HepG2 (cell line): ENCODE data around the gene FCAMR. TPM values are rescaled to one million over a fixed set of nuclear protein-coding genes. Genes with fewer than 3 reads are reported as not detected.

Experiments
- ATAC-seq: fragments of 200-7000 bp; cut with Tn5 transposase; 3 replicates; pipeline ENCODE4 v1.9.1; 2020; ENCODE audit warnings: mild to moderate bottlenecking, moderate library complexity
- BruUV-seq: library from RNA; stranded (reverse); fragments of 400-500 nt; replicated peaks from 2 replicates; lab custom pipeline; 2021; lab: Mats Ljungman, UMichigan
- CTCF ChIA-PET: fragments of 300-600 bp; formaldehyde crosslinking; extraction: SDS; loops from one replicate; lab custom pipeline; 2021; ENCODE audit warnings: low total read pairs, inconsistent platforms, low intra/inter-chr PET ratio; lab: Yijun Ruan, JAX
- POLR2A ChIA-PET: fragments of 350-600 bp; sonication (Branson Sonifier 250); formaldehyde crosslinking; loops from one replicate; lab custom pipeline; 2020; ENCODE audit warnings: antibody characterized with exemption, inconsistent platforms; lab: Yijun Ruan, JAX
- DNase-seq: peaks from one replicate; pipeline ENCODE4 v3.0.0-alpha.2; 2015; ENCODE audit warnings: low spot score
- FAIRE-seq: peaks from 3 replicates; lab custom pipeline; 2011; peaks lifted over from hg19 to GRCh38; lab: Jason Lieb, UNC
- H2AFZ ChIP-seq: one replicate; pipeline ENCODE4 v1.6.1; 2011; ENCODE audit warnings: low read length, inconsistent platforms
- H3K27ac ChIP-seq: fragments of 300-600 bp; 3 replicates; pipeline ENCODE4 v1.8.0; 2011; ENCODE audit warnings: mixed run types, mild to moderate bottlenecking, mixed read lengths, low read length, inconsistent platforms; ENCODE audit not compliant: insufficient read depth; ENCODE audit errors: extremely low read length
- H3K27me3 ChIP-seq, 2 experiments: fragments of 200-600 bp in 1 of 2; 2 replicates in 1 of 2; 3 replicates in 1 of 2; pipeline versions ENCODE4 v1.6.0 to v1.8.0; 2011; ENCODE audit warnings: low read length in 2 of 2, mild to moderate bottlenecking in 2 of 2, moderate library complexity in 2 of 2, inconsistent platforms in 1 of 2; ENCODE audit not compliant: insufficient read depth in 2 of 2, control insufficient read depth in 1 of 2
- H3K36me3 ChIP-seq, 2 experiments: fragments of 200-600 bp in 1 of 2; replicated peaks in 1 of 2; 2 replicates in 1 of 2; 3 replicates in 1 of 2; pipeline versions ENCODE4 v1.5.1 to v1.8.0; 2011; ENCODE audit warnings: low read length in 2 of 2, inconsistent platforms in 1 of 2; ENCODE audit not compliant: insufficient read depth in 2 of 2, control insufficient read depth in 1 of 2
- H3K4me1 ChIP-seq: 2 replicates; pipeline ENCODE4 v1.5.1; 2012; ENCODE audit warnings: low read length, inconsistent platforms; ENCODE audit not compliant: insufficient read depth
- H3K4me2 ChIP-seq: 2 replicates; pipeline ENCODE4 v1.6.0; 2011; ENCODE audit warnings: low read depth, low read length, inconsistent platforms
- H3K4me3 ChIP-seq, 3 experiments: fragments of 200-600 bp in 1 of 3; sonication (generic), shearing (Covaris generic) in 1 of 3; replicated peaks in 1 of 3; 2 replicates each; pipeline ENCODE4 v1.5.1; 2011 to 2016; ENCODE audit warnings: low read length in 3 of 3, inconsistent platforms in 2 of 3, low read depth in 2 of 3, mild to moderate bottlenecking in 2 of 3, control low read depth in 1 of 3, mixed read lengths in 1 of 3; ENCODE audit not compliant: insufficient read depth in 1 of 3
- H3K79me2 ChIP-seq: one replicate; pipeline ENCODE4 v1.6.1; 2011; ENCODE audit warnings: low read length, inconsistent platforms; ENCODE audit not compliant: insufficient read depth
- H3K9ac ChIP-seq: 2 replicates; pipeline ENCODE4 v1.6.0; 2011; ENCODE audit warnings: mild to moderate bottlenecking, low read depth, low read length, inconsistent platforms; ENCODE audit not compliant: insufficient read depth
- H3K9me3 ChIP-seq: 2 replicates; pipeline ENCODE4 v1.5.1; 2012; ENCODE audit warnings: mild to moderate bottlenecking, low read length
- H4K20me1 ChIP-seq: 2 replicates; pipeline ENCODE4 v1.6.0; 2011; ENCODE audit warnings: inconsistent platforms, mild to moderate bottlenecking, low read length, moderate library complexity; ENCODE audit not compliant: insufficient read depth
- CHD4 ChIP-seq: fragments of 200-600 bp; sonication (generic); IDR thresholded peaks from 2 replicates; pipeline ENCODE4 v1.7.0; 2017; ENCODE audit warnings: mild to moderate bottlenecking, low read length, borderline replicate concordance
- CREM ChIP-seq, 2 experiments: sonication (generic) in 1 of 2; formaldehyde crosslinking in 1 of 2; IDR thresholded peaks; 2 replicates each; pipeline versions ENCODE4 v1.4.0 to v1.6.1; 2016 to 2020; ENCODE audit warnings: antibody characterized with exemption in 1 of 2, mild to moderate bottlenecking in 1 of 2, missing genetic modification reagents in 1 of 2
- HDAC6 ChIP-seq: fragments of 200-600 bp; sonication (generic); IDR thresholded peaks from 2 replicates; pipeline ENCODE4 v1.7.0; 2017; ENCODE audit warnings: mild to moderate bottlenecking, antibody characterized with exemption, low read length, low read depth
- MIER2 ChIP-seq: IDR thresholded peaks from 2 replicates; pipeline ENCODE4 v1.6.1; 2016; ENCODE audit warnings: missing biosample characterization, missing genetic modification reagents
- NFE2L2 ChIP-seq: fragments of 150-350 bp; IDR thresholded peaks from 2 replicates; pipeline ENCODE4 v1.6.1; 2014; ENCODE audit warnings: low read length
- PHF20 ChIP-seq: sonication (generic); formaldehyde crosslinking; IDR thresholded peaks from 2 replicates; pipeline ENCODE4 v1.5.0; 2020; ENCODE audit warnings: mild to moderate bottlenecking, missing genetic modification reagents
- WIZ ChIP-seq: sonication (generic); formaldehyde crosslinking; IDR thresholded peaks from 2 replicates; pipeline ENCODE4 v1.5.1; 2020; ENCODE audit warnings: mild to moderate bottlenecking, missing genetic modification reagents
- ZNF350 ChIP-seq: sonication (generic); formaldehyde crosslinking; IDR thresholded peaks from 2 replicates; pipeline ENCODE4 v1.4.0; 2020; ENCODE audit warnings: mild to moderate bottlenecking, low read depth, missing genetic modification reagents, borderline replicate concordance
- in situ Hi-C: cut with HindIII; loops from 2 replicates; pipeline ENCODE4 v1.10.0; 2017; ENCODE audit warnings: low pct_unique_long_range_greater_than_20kb; ENCODE audit not compliant: extremely low pct_ligation_motif_present
- intact Hi-C: fragments of 100-400 bp; cut with micrococcal nuclease; formaldehyde crosslinking; loops from one replicate; pipeline ENCODE4 v1.10.0; 2022; ENCODE audit not compliant: unreplicated experiment
- polyA plus RNA-seq, 8 experiments: library from polyadenylated mRNA; depleted of rRNA in 3 of 8; stranded (reverse) in 7 of 8; unstranded in 1 of 8; fragments of >200 nt; fragmentation: Illumina TruSeq in 4 of 8; extraction: Trizol in 4 of 8; gene quantifications; 2 replicates each; pipeline versions ENCODE4 v1.2.1 to v1.2.3, GENCODE V29; 2011 to 2016; ENCODE audit warnings: low read depth in 4 of 8, missing spikeins in 1 of 8, mixed read lengths in 1 of 8; ENCODE audit not compliant: insufficient read depth in 1 of 8
- total RNA-seq, 5 experiments: library from RNA; depleted of rRNA; stranded (reverse); fragments of >200 nt; fragmentation: Illumina TruSeq; extraction: Trizol; gene quantifications; 2 replicates each; pipeline ENCODE4 v1.2.3, GENCODE V29; 2016; ENCODE audit warnings: low read depth in 1 of 5
- TF ChIP-seq, protein P1 (sequence below): sonication (generic); formaldehyde crosslinking; IDR thresholded peaks from 2 replicates; pipeline ENCODE4 v1.8.1; 2022; ENCODE audit warnings: mild to moderate bottlenecking, missing genetic modification reagents
- TF ChIP-seq, protein P2 (sequence below): sonication (generic); formaldehyde crosslinking; IDR thresholded peaks from 2 replicates; pipeline ENCODE4 v1.4.0; 2020; ENCODE audit warnings: missing genetic modification reagents
- TF ChIP-seq, protein P3 (sequence below): sonication (generic); formaldehyde crosslinking; IDR thresholded peaks from 2 replicates; pipeline ENCODE4 v1.4.0; 2020; ENCODE audit warnings: missing genetic modification reagents
- TF ChIP-seq, protein P4 (sequence below): sonication (generic); formaldehyde crosslinking; IDR thresholded peaks from 2 replicates; pipeline ENCODE4 v1.4.0; 2020; ENCODE audit warnings: missing genetic modification reagents, low read depth, mild to moderate bottlenecking, borderline replicate concordance
- TF ChIP-seq, protein P5 (sequence below): sonication (generic); formaldehyde crosslinking; IDR thresholded peaks from 2 replicates; pipeline ENCODE4 v1.4.0; 2020; ENCODE audit warnings: missing genetic modification reagents, borderline replicate concordance

FCAMR gene
- total and polyA plus RNA-seq, 2 of the 13 experiments (the other 11 are each of a cell fraction or from before 2014, with no cell fraction given): not detected

DNA sequence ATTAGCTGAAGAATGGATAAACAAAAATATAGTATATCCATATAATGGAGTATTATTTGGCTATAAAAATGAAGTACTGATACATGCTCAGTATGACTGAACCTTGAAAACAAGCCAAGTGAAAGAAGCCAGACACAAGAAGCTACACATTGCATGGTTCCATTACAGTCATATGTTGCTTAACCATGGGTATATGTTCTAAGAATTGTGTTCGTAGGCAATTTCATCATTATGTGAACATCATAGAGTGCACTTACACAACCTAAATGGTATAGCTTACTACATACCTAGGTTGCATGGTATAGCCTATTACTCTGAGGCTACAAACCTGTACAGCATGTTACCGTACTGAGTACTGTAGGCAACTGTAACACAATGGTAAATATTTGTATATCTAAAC, 28.6 kb upstream of the FCAMR start (continued):
- TF ChIP-seq PHF20 (CRISPR knock-in tag): no peak
- TF ChIP-seq, protein P1, sequence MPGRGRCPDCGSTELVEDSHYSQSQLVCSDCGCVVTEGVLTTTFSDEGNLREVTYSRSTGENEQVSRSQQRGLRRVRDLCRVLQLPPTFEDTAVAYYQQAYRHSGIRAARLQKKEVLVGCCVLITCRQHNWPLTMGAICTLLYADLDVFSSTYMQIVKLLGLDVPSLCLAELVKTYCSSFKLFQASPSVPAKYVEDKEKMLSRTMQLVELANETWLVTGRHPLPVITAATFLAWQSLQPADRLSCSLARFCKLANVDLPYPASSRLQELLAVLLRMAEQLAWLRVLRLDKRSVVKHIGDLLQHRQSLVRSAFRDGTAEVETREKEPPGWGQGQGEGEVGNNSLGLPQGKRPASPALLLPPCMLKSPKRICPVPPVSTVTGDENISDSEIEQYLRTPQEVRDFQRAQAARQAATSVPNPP (CRISPR knock-in tag): no peak
- TF ChIP-seq HDAC6: no peak
- TF ChIP-seq, all 625 proteins: peak for 0

DNA sequence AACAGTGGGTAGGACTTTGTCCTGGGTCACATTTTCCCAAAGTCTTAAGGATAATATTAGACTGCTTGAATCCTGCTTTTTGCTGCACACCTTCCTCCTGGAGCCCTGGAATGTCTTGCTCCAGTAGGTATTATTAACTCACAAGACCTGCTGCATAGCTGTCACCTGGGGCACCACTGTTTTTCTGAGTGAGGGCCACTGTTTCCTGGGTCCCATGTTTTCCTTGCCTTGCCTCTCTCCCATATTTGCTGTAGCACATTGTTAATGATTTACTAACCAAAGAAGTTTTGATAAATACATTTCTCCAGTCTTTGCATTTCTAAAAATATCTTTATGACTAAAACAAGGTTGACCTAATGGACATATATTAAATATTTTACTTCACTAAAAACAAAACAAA, 22.5 kb upstream of the FCAMR start:
- Histone ChIP-seq H4K20me1 (no peaks in the 10 kb centered on the region), H2AFZ (no peak overlapping the region), H3K4me1 (peaks cover 12% of the 10 kb centered on the region), H3K79me2 (no peaks in the 10 kb centered on the region), H3K27ac (no peak overlapping the region), H3K4me2 (peak overlapping the region; percentile 45), H3K27me3 (peaks cover 0 to 13% of the 10 kb centered on the region in 2 experiments; a peak in 1 of 5 replicates), H3K9me3 (no peaks in the 10 kb centered on the region), H3K4me3 (no peak overlapping the region; a peak in 1 of 6 replicates), H3K36me3 (no peaks in the 10 kb centered on the region), H3K9ac (no peak overlapping the region)
- FAIRE-seq (no peak), ATAC-seq (peak; percentile 45; the same call in 1 of the 3 replicates), DNase-seq (peak; percentile 19)
- in situ Hi-C loops: no loop called here
- no TSS peak for BruUV-seq
- CTCF ChIA-PET: no interaction called here
- intact Hi-C loops: no loop called here
- POLR2A ChIA-PET: no interaction called here
- TF ChIP-seq, protein P2, sequence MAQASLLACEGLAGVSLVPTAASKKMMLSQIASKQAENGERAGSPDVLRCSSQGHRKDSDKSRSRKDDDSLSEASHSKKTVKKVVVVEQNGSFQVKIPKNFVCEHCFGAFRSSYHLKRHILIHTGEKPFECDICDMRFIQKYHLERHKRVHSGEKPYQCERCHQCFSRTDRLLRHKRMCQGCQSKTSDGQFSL: no peak
- no peak for TF ChIP-seq MIER2 (CRISPR knock-in tag)
- TF ChIP-seq, protein P3, sequence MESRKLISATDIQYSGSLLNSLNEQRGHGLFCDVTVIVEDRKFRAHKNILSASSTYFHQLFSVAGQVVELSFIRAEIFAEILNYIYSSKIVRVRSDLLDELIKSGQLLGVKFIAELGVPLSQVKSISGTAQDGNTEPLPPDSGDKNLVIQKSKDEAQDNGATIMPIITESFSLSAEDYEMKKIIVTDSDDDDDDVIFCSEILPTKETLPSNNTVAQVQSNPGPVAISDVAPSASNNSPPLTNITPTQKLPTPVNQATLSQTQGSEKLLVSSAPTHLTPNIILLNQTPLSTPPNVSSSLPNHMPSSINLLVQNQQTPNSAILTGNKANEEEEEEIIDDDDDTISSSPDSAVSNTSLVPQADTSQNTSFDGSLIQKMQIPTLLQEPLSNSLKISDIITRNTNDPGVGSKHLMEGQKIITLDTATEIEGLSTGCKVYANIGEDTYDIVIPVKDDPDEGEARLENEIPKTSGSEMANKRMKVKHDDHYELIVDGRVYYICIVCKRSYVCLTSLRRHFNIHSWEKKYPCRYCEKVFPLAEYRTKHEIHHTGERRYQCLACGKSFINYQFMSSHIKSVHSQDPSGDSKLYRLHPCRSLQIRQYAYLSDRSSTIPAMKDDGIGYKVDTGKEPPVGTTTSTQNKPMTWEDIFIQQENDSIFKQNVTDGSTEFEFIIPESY: no peak
- no peak for TF ChIP-seq CHD4
- TF ChIP-seq ZNF350: no peak
- no peak for TF ChIP-seq WIZ
- no peak for TF ChIP-seq CREM (IDR thresholded peaks at IDR 0.05)
- TF ChIP-seq CREM (CRISPR knock-in tag; IDR thresholded peaks at IDR 0.05): no peak
- no peak for TF ChIP-seq NFE2L2
- TF ChIP-seq, protein P4, sequence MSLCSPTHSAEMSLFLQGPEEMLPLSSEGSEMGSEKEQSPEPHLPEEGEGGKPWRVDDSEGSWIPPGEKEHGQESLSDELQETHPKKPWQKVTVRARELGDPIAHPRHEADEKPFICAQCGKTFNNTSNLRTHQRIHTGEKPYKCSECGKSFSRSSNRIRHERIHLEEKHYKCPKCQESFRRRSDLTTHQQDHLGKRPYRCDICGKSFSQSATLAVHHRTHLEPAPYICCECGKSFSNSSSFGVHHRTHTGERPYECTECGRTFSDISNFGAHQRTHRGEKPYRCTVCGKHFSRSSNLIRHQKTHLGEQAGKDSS: no peak
- TF ChIP-seq, protein P5, sequence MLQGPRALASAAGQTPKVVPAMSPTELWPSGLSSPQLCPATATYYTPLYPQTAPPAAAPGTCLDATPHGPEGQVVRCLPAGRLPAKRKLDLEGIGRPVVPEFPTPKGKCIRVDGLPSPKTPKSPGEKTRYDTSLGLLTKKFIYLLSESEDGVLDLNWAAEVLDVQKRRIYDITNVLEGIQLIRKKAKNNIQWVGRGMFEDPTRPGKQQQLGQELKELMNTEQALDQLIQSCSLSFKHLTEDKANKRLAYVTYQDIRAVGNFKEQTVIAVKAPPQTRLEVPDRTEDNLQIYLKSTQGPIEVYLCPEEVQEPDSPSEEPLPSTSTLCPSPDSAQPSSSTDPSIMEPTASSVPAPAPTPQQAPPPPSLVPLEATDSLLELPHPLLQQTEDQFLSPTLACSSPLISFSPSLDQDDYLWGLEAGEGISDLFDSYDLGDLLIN: no peak
